ENCODE data around the gene RPTOR.

Gene RPTOR

GRCh38 chr17:80507965-80508364 lies 36.7 kb upstream of the RPTOR start:
- DNase-seq (ENCODE audit: insufficient read length, low spot score) = no peak
- TF ChIP-seq CTCF (IDR thresholded peaks at IDR 0.05; ENCODE audit: insufficient read depth, missing control alignments) = no peak
- no peak for FAIRE-seq

DNA sequence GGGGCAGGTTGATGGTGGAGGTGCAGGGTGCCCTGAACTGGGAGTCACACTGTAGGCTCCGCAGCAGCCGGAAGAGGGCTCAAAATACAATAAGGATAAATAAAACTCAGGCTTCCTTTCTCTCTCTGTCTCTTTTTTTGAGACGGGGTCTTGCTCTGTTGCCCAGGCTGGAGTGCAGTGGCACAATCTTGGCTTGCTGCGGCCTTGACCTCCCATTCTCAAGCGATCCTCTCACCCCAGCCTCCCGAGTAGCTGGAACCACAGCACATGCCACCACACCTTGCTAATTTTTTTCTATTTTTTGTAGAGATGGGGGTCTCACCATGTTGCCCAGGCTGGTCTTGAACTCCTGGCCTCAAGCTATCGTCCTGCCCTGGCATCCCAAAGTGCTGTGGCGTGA lies 35.3 kb upstream of the RPTOR start:
- no peak for FAIRE-seq

DNA sequence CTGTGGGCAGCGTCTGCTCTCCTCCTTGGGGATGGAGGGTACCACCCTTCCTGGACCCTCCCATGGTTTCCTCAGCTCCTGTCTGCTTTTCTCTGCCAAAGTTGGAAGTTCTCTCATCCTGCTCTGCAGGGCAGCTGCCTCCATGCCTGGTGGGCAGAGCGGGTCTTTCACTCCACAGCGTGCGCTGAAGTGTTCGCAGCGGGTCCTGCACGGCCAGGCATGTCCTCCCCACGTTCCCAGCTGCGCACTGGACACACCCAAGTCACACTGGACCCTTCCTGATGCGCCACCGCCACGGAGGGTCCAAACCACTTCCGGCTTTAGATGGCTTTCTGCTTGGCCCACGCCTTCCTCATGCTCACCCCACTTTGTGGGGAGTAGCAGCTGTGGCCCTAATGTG lies 34.5 kb upstream of the RPTOR start:
- DNase-seq (ENCODE audit: insufficient read length, low spot score) (no peak), FAIRE-seq (no peak)
- no peak for TF ChIP-seq CTCF (IDR thresholded peaks at IDR 0.05; ENCODE audit: insufficient read depth, missing control alignments)

More for the DNA sequence above, 35.3 kb upstream of the RPTOR start:
- no peak for DNase-seq (ENCODE audit: insufficient read length, low spot score)
- no peak for TF ChIP-seq CTCF (IDR thresholded peaks at IDR 0.05; ENCODE audit: insufficient read depth, missing control alignments)

GRCh38 chr17:80510772-80511171 lies 33.9 kb upstream of the RPTOR start:
- TF ChIP-seq CTCF (IDR thresholded peaks at IDR 0.05; ENCODE audit: insufficient read depth, missing control alignments) = no peak
- FAIRE-seq (no peak), DNase-seq (ENCODE audit: insufficient read length, low spot score) (no peak)

- FAIRE-seq (no peak), DNase-seq (ENCODE audit: insufficient read length, low spot score) (no peak)
- TF ChIP-seq CTCF (IDR thresholded peaks at IDR 0.05; ENCODE audit: insufficient read depth, missing control alignments) = no peak
Observed at GRCh38 chr17:80511222-80512180, 33.1 kb upstream of the RPTOR start.

- no peak for FAIRE-seq
- DNase-seq (ENCODE audit: insufficient read length, low spot score) = no peak
- no peak for TF ChIP-seq CTCF (IDR thresholded peaks at IDR 0.05; ENCODE audit: insufficient read depth, missing control alignments)
Observed at GRCh38 chr17:80512233-80512632, 32.4 kb upstream of the RPTOR start.

- FAIRE-seq = no peak
- TF ChIP-seq CTCF (IDR thresholded peaks at IDR 0.05; ENCODE audit: insufficient read depth, missing control alignments) = no peak
- no peak for DNase-seq (ENCODE audit: insufficient read length, low spot score)
Observed at GRCh38 chr17:80513201-80513600, 31.4 kb upstream of the RPTOR start.
